ENCODE measurements around the gene ACSM6.
"Not testable (repeated sequence)": the region's sequence is repeated elsewhere in the genome, so short reads cannot be mapped to it uniquely, and the experiment has no call there.

The ACSM6 gene

DNA sequence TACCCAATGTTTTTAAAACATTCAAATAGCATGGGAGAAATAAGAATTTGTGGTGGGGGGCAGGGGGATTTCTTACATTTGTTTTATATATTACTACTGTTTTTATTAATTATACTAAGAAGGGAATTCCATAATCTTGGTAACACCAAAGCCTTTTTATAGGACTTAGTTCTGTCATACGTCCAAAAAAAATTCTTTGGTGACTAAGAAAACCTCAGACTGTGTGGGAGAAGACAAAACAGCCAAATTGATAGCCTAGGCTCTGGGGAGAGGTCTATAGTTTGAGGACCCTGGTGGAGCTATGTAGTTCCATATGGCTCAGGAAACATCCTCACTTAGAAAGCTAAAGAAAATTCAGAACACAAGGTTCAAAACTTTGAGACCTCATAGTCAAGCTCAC lies 23.4 kb downstream of the ACSM6 start:
- DNase-seq = no peak

DNA sequence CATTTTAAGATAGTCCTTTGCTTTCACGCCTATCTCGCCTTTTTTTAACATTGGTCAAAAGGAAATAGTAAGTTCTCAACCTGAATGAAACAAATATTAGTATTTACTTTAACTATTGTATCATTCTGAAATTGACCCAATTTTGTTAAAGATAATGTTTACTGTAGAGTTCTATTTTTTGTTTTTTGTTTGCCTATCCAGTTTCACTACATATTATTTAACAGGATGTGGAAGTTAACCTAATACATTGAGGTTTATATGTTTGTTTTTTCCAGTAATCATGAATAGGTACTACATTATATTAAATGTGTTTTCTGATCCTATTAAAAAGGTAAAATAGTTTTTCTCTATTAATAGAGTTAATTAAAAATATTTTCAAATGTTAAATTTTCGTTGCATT lies 26.5 kb downstream of the ACSM6 start:
- DNase-seq = no peak

DNA sequence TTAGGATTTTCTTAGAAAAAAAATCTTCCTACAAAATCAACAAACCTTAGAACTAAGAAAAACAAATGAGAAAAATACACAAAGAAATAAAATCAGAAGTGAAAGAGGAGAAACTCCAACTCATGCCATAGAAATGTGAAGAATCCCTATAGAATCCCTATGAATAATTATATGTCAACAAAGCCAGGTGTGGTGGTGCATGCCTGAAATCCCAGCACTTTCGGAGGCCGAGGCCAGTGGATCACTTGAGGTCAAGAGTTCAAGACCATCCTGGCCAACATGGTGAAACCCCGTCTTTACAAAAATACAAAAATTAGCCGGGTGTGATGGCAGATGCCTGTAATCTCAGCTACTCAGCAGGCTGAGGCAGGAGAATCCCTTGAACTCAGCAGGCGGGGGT lies 27.1 kb downstream of the ACSM6 start:
- no peak for DNase-seq

DNA sequence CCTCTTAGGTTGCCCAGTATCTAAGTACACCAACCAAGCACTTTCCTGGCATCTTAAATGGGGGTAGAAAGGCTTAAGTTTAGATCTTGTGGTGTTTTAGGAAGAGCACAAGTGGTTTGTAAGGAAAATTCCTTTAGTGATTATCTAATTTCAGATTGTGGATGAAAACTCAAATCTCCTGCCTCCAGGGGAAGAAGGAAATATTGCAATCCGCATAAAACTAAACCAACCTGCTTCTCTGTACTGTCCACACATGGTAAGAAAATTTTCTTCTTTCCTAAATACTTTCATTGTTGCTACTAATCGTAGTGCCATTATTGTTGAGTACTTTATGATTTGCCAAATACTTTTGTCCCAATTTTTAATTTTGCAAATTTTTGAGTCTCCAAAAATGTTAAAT lies 31.1 kb downstream of the ACSM6 start:
- DNase-seq = no peak

DNA sequence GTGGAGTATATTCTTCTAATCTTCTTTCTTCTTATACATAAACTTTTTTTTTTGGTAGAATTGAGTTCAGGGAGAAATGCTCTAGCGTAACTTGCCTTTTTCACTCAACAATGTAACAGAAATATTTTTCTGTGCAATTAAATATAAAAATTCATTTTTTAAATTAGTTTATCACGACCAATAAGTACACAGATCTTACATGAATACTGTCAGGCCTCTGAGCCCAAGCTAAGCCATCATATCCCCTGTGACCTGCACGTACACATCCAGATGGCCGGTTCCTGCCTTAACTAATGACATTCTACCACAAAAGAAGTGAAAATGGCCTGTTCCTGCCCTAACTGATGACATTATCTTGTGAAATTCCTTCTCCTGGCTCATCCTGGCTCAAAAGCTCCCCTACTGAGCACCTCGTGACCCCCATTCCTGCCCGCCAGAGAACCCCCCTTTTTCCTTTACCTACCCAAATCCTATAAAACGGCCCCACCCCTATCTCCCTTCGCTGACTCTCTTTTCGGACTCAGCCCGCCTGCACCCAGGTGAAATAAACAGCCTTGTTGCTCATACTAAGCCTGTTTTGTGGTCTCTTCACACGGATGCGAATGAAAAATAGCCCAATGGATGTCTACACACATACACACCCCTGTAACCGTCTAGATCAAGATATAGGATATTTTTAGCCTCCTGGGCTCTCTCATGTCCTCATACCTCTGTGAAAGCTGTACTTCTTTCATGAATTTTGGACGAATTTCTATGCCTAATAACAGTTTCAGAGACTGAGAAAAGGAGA lies 35.1 kb downstream of the ACSM6 start:
- DNase-seq = not testable (repeated sequence)

DNA sequence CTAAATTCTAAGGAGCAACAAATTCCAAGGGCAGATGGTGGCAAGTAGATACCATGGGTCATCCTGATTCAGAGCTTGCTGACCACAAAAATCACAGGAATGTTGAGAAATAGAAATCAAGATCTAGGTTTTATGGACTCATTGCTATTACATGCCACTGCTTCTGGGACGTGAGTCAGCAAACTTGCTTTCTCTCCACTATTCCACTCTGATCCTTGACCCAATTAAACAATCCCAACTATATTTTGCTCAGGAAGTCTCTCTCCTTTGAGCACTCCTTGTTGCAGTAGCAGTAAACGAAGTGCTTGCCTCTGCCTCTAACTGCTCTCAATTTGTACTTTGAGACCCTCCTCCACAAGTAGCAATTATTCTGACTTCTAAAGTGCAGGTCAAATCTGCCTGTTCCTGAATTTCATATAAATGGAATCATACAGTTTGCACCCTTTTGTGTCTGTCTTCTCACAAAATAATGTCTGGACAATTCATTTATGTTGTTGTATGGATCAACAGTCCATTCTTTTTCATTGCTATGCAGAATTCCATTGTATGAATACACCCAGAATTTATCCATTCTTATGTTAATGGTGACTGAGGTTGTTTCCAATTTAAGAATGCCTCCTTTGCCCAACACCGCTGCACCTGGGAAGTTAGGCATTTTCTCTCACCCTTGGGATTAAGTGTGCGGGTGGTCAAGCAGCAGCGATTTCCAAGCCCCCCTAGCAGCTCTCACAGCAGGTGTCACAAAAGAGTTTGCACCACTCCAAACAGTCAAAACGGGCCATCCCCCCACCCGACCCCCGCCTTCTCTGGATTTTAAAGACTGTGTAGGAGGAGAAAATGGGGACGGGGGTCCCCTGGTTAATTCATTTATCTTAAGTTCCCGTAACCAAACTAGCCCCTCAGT lies 35.9 kb downstream of the ACSM6 start:
- no peak for DNase-seq

DNA sequence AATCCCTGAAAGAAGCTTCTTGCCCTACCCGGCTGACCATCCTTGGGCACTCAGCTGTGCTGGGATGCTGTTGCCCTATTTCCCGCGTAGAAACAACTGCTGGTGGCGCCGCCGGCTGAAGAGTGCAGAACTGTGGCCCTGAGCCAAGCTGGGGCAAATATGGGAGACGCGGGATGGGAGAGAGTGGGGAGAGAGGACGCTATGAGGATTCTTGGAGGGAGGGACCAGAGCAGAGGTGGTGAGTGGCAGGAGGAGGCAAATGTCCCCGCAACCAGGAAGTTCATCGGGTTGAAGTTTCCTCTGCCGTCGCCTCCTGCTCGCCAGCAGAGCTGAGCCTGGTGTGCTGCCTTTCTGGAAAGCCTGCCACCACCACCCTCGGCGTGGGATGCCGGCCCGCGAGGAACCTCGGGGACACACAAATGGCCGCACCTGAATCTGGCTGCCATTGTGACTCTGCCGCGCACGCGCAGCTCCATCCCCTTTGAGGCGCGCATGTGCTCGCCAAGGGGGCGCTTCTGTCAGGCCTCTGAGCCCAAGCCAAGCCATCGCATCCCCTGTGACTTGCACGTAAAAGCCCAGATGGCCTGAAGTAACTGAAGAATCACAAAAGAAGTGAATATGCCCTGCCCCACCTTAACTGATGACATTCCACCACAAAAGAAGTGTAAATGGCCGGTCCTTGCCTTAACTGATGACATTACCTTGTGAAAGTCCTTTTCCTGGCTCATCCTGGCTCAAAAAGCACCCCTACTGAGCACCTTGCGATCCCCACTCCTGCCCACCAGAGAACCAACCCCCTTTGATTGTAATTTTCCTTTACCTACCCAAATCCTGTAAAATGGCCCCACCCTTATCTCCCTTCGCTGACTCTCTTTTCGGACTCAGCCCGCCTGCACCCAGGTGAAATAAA lies 36.9 kb downstream of the ACSM6 start:
- DNase-seq = not testable (repeated sequence)

DNA sequence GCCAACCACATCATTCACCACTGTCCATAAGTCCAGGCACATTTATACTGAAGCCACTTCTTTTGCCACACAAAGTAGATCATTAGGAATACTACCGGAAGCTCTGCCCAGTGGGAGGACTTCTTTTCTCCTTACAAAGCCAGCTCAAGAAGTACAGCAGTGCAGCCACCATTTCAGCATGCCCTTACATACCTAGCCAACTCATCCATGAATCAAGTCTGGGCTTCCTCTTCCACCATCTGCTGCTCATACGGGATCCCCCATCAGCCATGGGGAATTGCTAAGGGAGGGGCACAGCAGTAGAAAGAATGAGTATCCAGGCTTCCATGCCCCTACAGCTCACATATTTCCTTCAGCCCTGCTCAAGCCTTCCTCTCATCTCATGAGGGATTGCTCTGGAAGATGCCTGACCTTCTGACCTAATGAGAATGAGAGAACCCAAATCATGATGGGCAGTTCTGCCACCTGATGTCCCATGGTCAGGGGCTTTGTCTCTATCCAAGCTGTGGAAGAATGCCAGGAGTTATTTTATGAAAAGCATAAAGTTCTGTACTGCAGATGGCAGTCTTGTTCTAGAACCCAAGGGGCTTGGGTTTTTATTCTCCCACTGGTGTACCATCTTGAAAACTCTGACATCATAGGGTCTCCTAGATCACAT lies 39.5 kb downstream of the ACSM6 start:
- DNase-seq = no peak

DNA sequence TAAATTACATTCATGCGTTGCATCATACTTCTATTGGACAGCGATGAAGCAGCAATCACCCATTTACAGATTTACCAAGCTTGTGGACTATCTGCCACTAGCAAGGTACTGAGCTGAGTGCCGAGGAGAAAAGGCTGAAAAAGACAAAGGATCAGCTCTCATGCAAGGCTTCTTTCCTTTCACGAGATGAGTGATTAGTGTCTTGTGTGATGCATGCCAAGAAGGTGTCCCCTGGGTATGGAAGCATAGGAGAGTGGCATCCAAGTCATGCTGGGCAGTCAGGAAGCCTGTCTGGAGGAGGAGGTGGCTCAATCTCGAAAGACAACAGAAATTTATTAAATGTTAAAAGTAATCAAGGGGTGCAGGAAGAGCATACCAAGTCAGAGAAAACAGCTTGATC lies 40.9 kb downstream of the ACSM6 start:
- DNase-seq = no peak

DNA sequence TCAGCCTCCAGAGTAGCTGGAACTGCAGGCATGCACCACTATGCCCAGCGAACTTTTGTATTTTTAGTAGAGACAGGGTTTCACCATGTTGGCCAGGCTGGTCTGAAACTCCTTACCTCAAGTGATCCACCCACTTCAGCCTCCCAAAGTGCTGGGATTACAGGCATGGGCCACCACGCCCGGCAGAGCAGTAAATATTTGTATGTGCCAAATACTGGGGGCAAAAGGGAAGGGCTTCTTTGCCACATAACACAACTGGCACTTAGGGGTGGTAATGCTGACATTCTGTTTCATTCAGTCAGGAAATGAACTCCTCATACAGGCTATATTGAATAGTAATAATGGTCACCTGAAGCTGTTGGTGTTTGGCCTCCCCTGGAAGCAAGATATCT lies 41.6 kb downstream of the ACSM6 start:
- DNase-seq = no peak

DNA sequence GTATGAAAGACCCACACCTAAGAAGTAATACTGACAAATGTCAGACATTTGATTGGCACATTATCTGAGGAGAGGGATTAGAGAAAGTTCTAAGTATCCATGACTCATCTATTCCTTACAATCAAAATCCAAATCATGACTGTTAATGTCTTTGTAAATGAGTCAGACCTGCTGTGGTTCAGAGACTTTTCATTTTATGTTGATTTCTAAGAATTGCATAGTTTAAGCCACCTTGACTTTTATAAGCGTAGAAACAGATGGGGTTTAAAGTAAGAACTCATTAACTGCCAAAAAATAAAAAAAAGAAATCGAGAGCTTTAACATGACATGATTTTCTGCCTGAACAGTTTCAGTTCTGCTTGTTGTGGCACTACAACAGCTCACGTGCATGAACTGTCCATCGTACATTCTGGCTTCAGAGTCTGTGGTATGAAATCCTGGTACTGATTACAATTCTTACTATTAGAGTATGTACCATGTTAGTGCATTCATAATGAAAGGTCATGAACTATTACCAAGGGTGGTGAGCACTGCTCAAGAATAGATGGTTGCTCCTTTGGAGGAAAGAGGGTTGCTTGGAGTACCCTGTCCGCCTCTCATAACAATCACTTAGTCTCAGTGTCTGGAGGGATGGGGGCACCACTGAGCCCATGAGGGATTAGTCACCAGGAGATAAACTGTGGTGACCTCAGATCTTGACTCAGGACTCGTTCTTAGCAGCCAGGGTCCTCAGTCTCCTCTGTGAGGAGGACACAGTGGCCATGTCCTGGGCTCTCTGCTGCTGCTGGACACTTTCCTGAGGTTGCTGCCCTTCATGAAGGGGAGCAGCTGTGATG lies 42.2 kb downstream of the ACSM6 start:
- DNase-seq = no peak

DNA sequence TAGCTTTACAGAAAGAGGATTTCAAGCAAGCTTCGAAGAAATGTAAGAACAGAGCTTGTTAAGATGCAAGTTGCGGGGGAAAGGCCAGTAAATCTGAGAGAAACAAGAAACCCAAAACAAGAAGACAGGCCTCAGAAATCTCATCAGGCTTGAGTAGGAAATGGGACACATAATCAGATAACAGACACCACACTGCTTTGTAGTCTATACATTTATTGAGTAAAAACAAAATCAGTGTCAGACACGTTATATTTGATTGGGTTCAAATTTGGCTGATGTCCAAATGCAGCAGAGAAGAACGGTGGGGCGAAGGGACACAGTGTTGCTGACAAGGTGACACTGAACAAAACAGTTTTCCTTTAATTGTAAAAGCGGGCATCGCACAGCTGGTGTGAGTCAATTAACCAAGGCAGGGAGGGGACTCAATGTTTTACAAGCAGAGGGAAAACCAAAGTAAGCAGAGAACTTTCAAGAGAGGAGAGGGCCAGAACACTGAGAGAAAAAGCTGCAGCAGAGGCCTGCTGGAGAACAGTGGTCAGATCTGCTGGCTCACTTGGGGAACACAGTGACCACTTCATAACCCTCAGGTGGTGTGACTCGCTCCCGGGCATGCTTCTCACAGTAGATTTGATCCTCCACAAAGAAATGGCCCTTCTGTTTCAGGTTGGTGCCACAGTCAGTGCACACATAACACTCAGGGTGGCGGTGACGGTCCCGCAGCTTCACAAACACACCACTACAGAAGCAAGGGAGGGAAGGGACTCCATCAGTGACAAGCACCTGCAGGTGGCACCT lies 43.5 kb downstream of the ACSM6 start:
- no peak for DNase-seq

DNA sequence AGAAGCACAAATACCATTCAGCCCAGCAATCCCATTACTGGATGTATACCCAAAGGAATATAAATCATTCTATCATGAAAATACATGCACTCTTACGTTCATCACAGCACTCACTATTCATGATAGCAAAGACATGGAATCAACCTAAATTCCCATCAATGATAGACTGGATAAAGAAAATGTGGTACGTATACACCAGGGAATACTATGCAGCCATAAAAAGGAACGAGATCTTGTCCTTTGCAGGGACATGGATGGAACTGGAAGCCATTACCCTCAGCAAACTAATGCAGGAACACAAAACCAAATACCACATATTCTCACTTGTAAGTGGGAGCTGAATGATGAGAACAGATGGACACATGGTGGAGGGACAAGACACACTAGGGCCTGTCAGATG lies 46.1 kb downstream of the ACSM6 start:
- DNase-seq = not testable (repeated sequence)

DNA sequence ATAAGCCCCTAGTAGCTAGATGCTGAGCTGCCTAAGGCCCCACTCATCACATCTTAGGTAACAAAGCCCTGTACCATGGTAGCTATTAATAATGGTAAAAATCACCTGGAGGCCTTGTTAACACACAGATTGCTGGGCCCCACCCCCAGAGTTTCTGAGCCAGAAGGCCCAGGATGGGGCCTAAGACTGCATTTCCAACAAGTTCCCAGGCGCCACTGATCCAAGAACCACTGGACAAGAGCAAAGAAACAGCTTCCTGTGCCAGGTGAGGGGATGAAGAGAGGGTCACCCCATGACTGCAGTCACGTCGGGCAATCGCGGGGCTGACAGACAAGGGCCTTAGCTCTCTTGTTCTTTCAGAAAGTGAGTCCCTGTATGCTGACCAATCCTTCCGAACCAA lies 46.8 kb downstream of the ACSM6 start:
- no peak for DNase-seq

DNA sequence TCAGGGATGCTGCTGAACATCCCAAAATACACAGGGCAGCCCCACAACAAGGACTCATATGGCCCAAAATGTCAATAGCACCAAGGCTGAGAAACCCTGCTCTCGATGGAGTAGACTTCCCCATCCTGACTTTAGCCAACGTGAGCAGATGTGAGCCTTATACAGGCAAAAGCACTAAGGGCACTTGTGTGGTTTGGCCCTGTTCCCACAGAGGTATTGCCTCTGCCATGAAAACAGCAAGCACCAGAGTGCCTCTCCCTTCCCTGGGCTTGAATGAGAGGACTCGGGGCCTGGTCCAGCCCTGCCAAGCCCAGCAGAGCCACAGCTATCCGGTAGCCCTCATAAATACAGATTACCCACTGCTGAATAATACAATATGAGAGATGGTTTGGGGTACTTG lies 47.5 kb downstream of the ACSM6 start:
- no peak for DNase-seq

DNA sequence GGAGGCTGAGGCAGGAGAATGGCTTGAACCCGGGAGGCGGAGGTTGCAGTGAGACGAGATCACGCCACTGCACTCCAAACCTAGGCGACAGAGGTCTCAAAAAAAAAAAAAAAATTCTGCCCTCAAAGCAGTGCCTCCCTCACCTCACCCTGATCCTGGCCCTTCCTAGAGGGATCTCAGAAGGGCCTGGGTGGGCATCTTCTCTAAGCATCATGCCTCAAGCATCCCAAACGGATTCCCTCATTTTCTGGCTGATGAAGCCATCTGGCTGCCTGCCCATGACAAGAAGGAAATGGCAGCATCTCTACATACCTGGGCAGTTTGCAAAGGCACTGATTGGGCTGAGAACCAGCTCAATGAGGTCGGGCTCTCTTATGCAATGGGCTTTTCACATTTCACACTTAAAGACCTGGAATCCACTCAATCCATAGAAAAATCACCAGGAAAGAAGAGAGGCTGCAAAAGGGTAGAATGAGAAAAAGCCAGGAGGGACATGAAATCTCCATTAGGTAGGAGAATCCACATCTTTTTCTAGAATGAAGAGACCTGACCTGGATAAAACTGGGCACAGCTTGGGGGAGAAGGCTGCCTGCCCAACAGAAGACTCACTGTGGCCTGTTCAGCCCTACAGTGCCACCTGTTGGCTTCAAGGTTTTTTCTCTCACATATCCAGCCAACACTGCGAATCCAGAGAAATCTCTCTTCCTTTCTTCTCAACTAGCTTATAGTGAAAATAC lies 48.7 kb downstream of the ACSM6 start:
- DNase-seq = no peak

DNA sequence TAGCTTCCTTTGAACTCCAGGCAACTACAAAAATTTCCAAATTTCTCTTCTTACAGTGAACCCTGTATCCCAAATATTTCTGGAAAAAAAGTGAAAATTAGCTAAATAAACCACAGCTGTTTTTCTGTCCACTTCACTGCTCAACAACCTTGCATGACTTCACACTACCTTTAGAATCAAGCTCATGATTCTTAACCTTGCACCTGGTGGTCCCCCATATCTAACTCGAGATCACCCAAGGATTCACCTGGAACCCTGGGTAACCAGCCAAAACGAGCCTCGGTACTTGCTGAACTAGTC lies 49.2 kb downstream of the ACSM6 start:
- DNase-seq = no peak

DNA sequence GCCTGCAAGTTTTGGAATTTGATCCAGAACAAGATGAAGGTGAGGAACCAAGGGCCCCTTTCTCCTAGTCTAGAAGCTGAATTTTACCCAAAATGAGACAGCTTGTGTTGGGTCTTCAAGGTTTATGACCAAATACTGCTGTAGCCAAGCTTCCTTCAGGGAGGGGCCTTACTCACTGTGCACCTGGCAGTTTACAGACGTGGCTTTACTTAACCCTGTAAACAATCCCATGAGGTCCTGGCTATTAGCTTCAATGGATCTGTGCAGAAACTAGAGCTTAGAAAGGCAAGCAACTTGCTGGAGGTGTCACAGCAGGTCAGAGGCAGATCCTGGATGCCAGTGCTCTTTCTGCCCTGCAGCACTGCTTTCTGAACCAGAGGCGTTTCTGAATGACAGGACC lies 50.1 kb downstream of the ACSM6 start:
- no peak for DNase-seq

DNA sequence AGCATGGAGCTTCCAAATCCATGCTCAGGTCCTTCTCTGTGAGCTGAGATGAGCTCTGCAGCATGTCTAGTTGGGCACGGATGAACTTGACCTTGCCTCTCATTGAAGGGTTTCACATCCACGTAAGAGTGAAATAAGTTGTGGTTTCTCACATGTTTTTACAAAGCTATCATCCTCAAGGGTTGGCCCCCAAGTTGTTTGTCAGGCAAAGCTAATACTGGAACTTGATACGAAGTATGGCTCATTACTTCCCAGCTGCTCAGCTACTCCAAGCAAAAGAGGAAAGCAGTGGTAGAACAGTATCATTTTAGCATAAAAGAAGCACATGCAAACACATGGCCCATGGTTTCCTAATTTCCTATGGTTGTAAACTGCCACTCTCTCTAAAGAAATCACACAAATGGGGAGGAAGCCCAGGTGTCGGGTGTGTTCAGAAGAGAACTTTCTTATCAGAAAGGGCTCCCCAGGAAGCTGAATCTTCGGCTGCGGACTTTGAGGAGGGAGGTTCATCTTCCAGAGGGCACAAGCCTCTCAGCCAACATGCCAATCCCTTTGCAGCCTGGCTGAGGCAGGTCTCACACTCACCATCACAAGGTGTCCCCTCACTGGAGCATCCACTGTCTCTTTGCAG lies 51.5 kb downstream of the ACSM6 start:
- no peak for DNase-seq

DNA sequence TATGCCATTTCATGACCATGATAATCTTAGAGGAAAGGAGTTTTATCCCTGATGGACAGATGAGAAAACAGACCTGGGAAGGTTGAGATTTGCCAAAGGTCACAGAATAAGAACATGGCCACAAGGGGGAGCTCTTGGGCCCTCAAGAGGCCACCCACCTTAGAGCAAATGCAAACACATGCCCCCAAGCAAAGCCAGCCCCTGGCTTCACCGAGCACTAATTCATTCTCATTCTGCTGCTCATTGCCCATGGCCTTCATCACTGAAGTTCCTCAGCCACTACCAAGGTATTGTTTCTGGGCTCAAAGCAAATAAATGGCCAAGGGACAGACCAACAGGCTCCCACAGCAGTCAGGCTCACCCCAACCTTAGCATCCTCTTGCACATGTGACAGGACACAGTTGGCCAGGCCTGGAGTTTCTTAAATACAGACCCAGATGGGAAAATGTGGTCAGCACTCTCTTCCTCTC lies 52.6 kb downstream of the ACSM6 start:
- no peak for DNase-seq

All from NCI-H774 (cell line).